Duodenal mucosa (tissue), 2 donors: ENCODE data around the gene EEA1.

ENCODE experiments used
- H3K27ac ChIP-seq: one replicate; pipeline ENCODE4 v1.7.0; 2013; ENCODE audit warnings: low read depth, low read length
- H3K27me3 ChIP-seq, 2 donors: one replicate each; pipeline ENCODE4 v1.7.0; 2013; ENCODE audit warnings: low read length in 2 of 2, control low read depth in 1 of 2; ENCODE audit not compliant: insufficient read depth in 2 of 2, control insufficient read depth in 1 of 2
- H3K36me3 ChIP-seq, 2 donors: one replicate each; pipeline ENCODE4 v1.7.0; 2013; ENCODE audit warnings: low read length in 2 of 2, control low read depth in 1 of 2; ENCODE audit not compliant: insufficient read depth in 2 of 2, control insufficient read depth in 1 of 2
- H3K4me1 ChIP-seq, 2 donors: one replicate each; pipeline ENCODE4 v1.7.0; 2013; ENCODE audit warnings: low read length in 2 of 2, control low read depth in 1 of 2; ENCODE audit not compliant: insufficient read depth in 2 of 2, control insufficient read depth in 1 of 2
- H3K4me3 ChIP-seq, 2 donors: one replicate each; pipeline ENCODE4 v1.7.0; 2013; ENCODE audit warnings: low read length in 2 of 2, low read depth in 1 of 2
- H3K9ac ChIP-seq, 2 donors: one replicate each; pipeline ENCODE4 v1.7.0; 2013; ENCODE audit warnings: low read length in 2 of 2, low read depth in 1 of 2
- H3K9me3 ChIP-seq, 2 donors: one replicate each; pipeline ENCODE4 v1.7.0; 2013; ENCODE audit warnings: low read length in 2 of 2, control low read depth in 1 of 2; ENCODE audit not compliant: control insufficient read depth in 1 of 2

Gene EEA1

DNA sequence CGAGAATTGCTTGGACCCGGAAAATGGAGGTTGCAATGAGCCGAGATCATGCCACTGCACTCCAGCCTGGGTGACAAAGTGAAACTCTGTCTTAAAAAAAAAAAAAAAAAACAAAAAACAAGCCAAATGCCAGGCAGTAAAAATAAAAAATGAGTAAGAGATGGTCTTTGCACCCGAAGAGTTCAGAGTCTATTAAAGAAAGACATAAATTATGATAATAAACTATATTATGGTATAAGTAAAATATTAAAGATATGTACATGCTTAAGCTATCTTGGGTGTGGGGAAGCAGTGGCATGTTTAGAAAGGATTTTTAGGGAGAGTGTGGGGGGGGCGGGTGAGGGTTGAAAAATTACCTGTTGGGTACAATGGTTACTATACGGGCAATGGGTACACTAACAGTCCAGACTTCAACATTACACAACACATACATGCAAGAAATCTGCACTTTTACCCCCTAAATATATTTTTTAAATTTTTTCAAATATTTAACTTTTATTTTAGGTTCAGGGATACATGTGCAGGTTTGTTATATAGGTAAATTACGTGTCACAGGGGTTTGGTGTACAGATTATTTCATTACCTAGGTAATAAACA, 99.3 kb downstream of the EEA1 start:
- Histone ChIP-seq H3K27ac (no peak overlapping the region), H3K9ac (no peak overlapping the region), H3K4me3 (no peak overlapping the region), H3K9me3 (no peaks in the 10 kb centered on the region), H3K36me3 (peaks cover 2 to 7% of the 10 kb centered on the region in 2 donors), H3K4me1 (peaks cover 3 to 6% of the 10 kb centered on the region in 2 donors), H3K27me3 (no peaks in the 10 kb centered on the region)

DNA sequence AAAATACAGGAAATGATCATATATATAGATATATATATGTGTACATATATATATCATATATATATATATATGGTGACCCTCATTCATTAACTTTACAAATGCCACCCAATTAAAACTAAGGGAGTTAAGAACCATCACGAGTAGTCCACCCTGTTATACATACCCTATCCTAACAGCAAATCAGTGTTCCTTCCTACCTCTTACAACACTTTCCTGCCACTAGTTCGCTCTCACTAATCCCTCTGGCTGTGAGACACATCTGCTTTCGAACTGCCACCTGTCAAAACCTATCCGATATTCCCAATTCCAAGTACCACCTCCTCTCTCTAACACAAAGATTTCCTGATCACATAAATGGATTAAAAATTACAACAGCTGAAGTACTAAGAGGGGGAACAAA, 100.5 kb downstream of the EEA1 start:
- H3K36me3 ChIP-seq, result peaks cover 3 to 7% of the 10 kb centered on the region in 2 donors
- H3K27ac ChIP-seq, result no peak overlapping the region
- peaks cover 3 to 6% of the 10 kb centered on the region in 2 donors for H3K4me1 ChIP-seq
- H3K4me3 ChIP-seq, result no peak overlapping the region
- H3K27me3 ChIP-seq, result no peaks in the 10 kb centered on the region
- no peak overlapping the region for H3K9ac ChIP-seq
- no peaks in the 10 kb centered on the region for H3K9me3 ChIP-seq

DNA sequence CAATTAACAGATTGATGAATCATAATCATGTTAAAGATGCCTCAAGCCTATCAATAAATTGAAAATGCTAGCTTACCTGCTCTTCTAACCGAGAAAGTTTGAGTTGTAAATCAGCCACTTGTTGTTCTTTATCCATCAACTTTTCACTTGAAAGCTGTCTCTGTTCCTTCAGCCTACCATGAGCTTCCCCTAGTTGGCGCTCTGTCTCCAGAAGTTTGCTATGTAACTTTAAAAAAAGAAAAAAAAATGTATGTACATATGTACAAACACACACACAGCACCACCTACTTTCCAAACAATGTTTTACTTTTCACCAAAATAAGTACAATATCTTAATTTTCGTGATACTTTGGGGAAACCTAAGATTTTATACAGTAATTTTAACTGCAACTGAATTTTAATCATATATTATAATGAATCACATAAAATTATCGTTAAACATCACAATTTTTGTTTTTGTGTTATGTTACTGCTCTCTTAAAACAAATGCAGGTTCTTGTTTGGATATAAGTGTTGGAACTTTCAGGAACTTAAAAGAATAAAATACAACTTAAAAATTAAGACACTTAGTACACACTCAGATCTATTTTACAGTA, 101.2 kb downstream of the EEA1 start:
- H3K4me3 ChIP-seq, result no peak overlapping the region
- H3K27me3 ChIP-seq, result no peaks in the 10 kb centered on the region
- H3K27ac ChIP-seq, result no peak overlapping the region
- H3K9ac ChIP-seq, result no peak overlapping the region
- H3K9me3 ChIP-seq, result no peaks in the 10 kb centered on the region
- H3K4me1 ChIP-seq, result peaks cover 3 to 6% of the 10 kb centered on the region in 2 donors
- H3K36me3 ChIP-seq, result peaks cover 3 to 7% of the 10 kb centered on the region in 2 donors

DNA sequence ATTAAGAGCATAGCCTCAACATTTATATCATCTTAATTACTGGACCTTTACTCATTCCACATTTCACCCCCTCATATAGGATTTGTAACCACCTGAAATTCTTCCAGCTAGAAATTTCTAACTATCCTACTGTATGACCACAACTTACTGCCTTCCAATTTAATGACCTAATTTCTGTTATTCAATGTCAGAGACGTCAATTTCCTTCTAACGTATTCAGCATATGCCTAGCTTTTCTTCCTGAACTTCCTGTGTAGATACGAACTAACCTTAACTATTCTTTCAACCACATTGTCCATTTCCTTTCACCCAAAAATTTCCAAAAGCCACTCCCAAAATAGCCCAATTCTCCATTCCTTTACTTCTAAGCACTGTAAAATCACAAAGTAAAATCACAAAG, 108.0 kb downstream of the EEA1 start:
- Histone ChIP-seq H3K9ac (no peak overlapping the region), H3K36me3 (peaks cover 10 to 14% of the 10 kb centered on the region in 2 donors), H3K9me3 (no peaks in the 10 kb centered on the region), H3K27me3 (no peaks in the 10 kb centered on the region), H3K4me3 (no peak overlapping the region), H3K27ac (no peak overlapping the region), H3K4me1 (no peaks in the 10 kb centered on the region)

DNA sequence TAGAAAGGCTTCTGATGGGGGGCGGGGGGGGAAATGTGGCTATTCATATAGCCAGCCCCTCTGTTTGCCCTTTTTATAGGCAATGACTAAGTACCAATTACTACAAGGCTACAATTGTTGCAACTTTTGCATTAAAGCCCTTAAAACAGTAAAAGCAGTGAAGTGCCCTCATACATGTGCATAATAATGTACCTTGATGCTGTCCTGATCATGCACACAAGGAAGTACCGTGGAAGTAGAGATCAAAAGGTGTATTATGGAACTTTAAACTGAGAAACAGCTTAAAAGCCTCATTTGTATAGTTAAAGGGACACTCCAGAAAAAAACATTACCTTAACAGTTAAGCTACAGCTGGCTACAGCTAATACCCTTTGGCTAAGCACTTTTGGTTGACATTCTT, 114.5 kb downstream of the EEA1 start:
- Histone ChIP-seq H3K27me3 (no peaks in the 10 kb centered on the region), H3K9me3 (no peaks in the 10 kb centered on the region), H3K9ac (no peak overlapping the region), H3K36me3 (peaks cover 14 to 16% of the 10 kb centered on the region in 2 donors), H3K4me1 (no peaks in the 10 kb centered on the region), H3K27ac (no peak overlapping the region), H3K4me3 (no peak overlapping the region)

DNA sequence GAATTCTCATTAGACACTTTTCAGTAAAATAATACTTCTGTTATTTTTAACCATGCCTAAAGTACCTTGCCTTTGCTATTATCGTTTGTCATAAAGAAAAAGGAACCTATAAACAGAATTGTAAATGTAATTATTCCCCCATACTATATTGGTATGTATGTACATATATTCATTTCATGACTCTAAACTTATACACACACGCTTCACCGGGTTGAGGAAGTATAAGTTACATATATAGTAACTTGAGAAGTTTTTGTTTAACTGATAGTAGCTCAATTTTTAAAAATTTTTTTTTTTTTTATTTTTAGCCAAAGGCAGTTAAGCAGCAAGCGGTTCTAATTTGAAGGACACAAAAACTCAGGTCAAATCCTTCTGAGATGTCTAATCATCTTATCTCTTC, 118.7 kb downstream of the EEA1 start:
- no peaks in the 10 kb centered on the region for H3K9me3 ChIP-seq

DNA sequence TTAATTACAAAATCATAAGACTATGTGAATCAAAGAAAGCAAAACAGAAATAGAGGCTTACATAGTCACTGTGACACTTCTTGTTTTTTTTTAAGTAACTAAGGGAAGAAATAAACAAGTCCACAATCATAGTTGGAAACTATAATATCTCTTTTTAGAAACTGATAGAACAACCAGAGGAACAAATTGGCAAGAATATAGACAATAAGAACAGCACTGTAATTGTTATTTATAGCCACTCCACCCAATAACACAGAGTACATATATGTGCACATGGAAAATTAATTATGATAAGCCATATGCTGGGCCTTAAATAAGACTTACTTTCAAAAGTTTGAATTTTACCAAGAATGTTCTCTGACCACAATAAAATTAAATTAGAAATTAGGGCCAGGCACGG, 125.2 kb downstream of the EEA1 start:
- Histone ChIP-seq H3K36me3 (peaks cover 6 to 45% of the 10 kb centered on the region in 2 donors), H3K27ac (no peak overlapping the region), H3K9ac (no peak overlapping the region), H3K27me3 (no peaks in the 10 kb centered on the region), H3K9me3 (no peaks in the 10 kb centered on the region), H3K4me3 (no peak overlapping the region), H3K4me1 (no peaks in the 10 kb centered on the region)

More for the DNA sequence above, 118.7 kb downstream of the EEA1 start:
- peaks cover 5 to 34% of the 10 kb centered on the region in 2 donors for H3K36me3 ChIP-seq
- H3K27me3 ChIP-seq, result no peaks in the 10 kb centered on the region
- no peaks in the 10 kb centered on the region for H3K4me1 ChIP-seq
- H3K9ac ChIP-seq, result no peak overlapping the region
- no peak overlapping the region for H3K27ac ChIP-seq
- H3K4me3 ChIP-seq, result no peak overlapping the region

DNA sequence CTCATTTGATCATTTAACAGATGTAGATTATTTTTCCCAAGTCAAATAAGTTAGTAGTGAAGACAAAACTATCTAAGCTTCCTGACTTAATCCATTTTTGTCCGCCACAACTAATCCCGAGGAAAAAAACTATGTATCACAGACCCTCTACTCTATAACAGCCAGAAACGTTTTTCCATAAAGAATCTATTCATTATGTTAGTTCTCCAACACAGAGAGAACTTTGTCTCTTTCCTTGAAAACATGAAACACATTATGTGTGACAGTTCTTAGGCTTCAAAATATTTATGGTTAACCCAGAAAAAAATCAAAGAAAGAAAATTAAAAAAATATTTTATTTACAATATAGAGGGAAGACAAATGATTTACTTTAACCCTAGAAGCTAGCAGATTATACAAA, 126.2 kb downstream of the EEA1 start:
- Histone ChIP-seq H3K27ac (no peak overlapping the region), H3K9me3 (no peaks in the 10 kb centered on the region), H3K27me3 (no peaks in the 10 kb centered on the region), H3K4me1 (no peaks in the 10 kb centered on the region), H3K36me3 (peaks cover 6 to 42% of the 10 kb centered on the region in 2 donors), H3K9ac (no peak overlapping the region), H3K4me3 (no peak overlapping the region)

DNA sequence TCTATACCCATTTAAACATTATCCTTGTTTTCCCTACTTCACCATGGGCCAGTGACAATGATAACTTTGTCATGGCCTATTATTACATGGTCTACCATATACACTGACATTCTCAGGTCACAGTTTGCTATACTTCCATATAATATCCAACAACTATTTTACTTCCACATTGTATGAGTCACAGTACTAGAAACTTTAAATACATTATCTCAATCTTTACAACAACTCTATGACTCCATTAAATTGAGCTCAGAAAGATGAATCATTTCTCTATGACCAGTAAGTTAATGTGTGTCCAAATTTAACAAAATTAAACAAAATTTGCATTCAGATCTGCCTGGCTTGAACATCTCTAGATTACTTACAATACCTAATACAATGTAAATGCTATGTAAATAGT, 132.4 kb downstream of the EEA1 start:
- Histone ChIP-seq H3K27ac (no peak overlapping the region), H3K27me3 (no peaks in the 10 kb centered on the region), H3K9me3 (no peaks in the 10 kb centered on the region), H3K36me3 (peaks cover 0 to 26% of the 10 kb centered on the region in 2 donors), H3K9ac (no peak overlapping the region), H3K4me3 (no peak overlapping the region), H3K4me1 (no peaks in the 10 kb centered on the region)

DNA sequence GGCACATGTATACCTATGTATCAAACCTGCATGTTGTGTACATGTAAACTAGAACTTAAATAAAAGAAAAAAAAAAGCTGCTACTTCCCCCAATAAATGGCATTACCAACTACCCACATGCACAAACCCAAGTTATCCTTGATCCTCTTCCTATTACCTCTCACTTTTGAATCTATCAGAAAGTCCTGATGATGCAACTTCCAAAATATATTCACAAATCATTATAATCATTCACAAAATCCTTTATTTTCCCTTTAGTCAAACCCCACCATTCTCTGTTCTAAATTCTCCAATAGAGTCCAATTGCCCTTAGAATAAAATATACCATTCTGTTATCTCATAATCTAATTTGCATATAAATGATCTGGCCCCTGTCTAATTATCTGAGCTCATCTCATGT, 134.3 kb downstream of the EEA1 start:
- Histone ChIP-seq H3K36me3 (peaks cover 0 to 13% of the 10 kb centered on the region in 2 donors), H3K4me1 (no peaks in the 10 kb centered on the region), H3K9me3 (no peaks in the 10 kb centered on the region), H3K27me3 (no peaks in the 10 kb centered on the region), H3K27ac (no peak overlapping the region), H3K4me3 (no peak overlapping the region), H3K9ac (no peak overlapping the region)
